Ascending aorta (tissue), 2 donors: ENCODE measurements around the gene TCERG1L. TPM values are rescaled to one million over a fixed set of nuclear protein-coding genes. Genes with fewer than 3 reads are reported as not detected.

Experiments used
- DNase-seq, 2 donors: peaks; one replicate each; pipeline ENCODE4 v3.0.0-alpha.2; 2019; ENCODE audit warnings: low spot score in 2 of 2
- H3K27ac ChIP-seq, 2 donors: fragments of 200-600 bp; sonication (generic); one replicate each; pipeline ENCODE4 v1.5.1; 2016 to 2017; ENCODE audit warnings: mild to moderate bottlenecking in 1 of 2
- H3K27me3 ChIP-seq: fragments of 200-600 bp; sonication (generic); one replicate; pipeline ENCODE4 v1.5.1; 2017
- H3K36me3 ChIP-seq, 2 donors: fragments of 200-600 bp; sonication (generic); one replicate each; pipeline ENCODE4 v1.5.1; 2016
- H3K4me1 ChIP-seq, 2 donors: fragments of 200-600 bp; sonication (generic); one replicate each; pipeline ENCODE4 v1.5.1; 2016 to 2017; ENCODE audit warnings: mild to moderate bottlenecking in 1 of 2
- H3K4me3 ChIP-seq, 2 donors: fragments of 200-600 bp; sonication (generic); one replicate each; pipeline ENCODE4 v1.5.1; 2016 to 2017; ENCODE audit warnings: mild to moderate bottlenecking in 1 of 2
- H3K9me3 ChIP-seq, 2 donors: fragments of 200-600 bp; sonication (generic); one replicate each; pipeline ENCODE4 v1.5.1; 2016
- intact Hi-C: fragments of 100-400 bp; cut with DNase I; formaldehyde crosslinking; loops from one replicate; pipeline ENCODE4 v1.15.1; 2023
- total RNA-seq: library from RNA; depleted of rRNA; stranded (reverse); fragments of >200 nt; gene quantifications from one replicate; pipeline ENCODE4 v1.1.0, GENCODE V29; 2016
- TF ChIP-seq, protein P1 (sequence below), 3 experiments: fragments of 200-600 bp in 2 of 3; fragments of 450-650 bp in 1 of 3; sonication (generic) in 2 of 3; IDR thresholded peaks; one replicate each; pipeline ENCODE4 v1.5.1; 2016 to 2019; ENCODE audit warnings: antibody characterized with exemption in 3 of 3, mild to moderate bottlenecking in 1 of 3, moderate library complexity in 1 of 3

Gene TCERG1L
- total RNA-seq, 1 donor from 2014 or later: not detected

DNA sequence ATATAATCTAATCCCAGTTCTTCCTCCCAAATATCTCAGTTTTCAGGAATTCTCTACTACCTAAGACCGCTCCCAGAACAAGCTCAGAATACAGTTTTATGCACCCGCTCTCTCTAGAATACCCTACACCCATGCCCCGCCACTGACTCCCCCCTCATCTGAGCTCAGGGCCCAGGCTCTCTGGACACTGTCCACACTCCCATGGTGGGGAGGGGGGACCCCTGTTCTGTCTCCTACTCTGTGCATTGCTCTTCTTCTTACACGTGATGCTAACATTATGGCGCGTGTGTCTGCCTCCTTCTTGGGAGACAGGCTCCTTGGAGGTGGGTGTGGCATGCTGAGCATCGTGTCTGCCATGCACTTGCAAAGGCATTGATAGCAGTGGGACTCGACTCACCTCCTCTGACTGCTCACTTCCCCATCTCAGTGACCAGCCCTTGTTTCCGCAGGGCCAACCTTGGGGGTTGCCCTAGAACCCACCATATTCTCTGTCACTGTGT is 127.9 kb downstream of the TCERG1L start:
- Histone ChIP-seq H3K9me3 (no peaks in the 10 kb centered on the region), H3K27me3 (no peaks in the 10 kb centered on the region), H3K36me3 (no peaks in the 10 kb centered on the region), H3K27ac (no peak overlapping the region), H3K4me1 (no peaks in the 10 kb centered on the region), H3K4me3 (no peak overlapping the region)
- intact Hi-C loops: no loop called here
- no peak for DNase-seq
- TF ChIP-seq, protein P1, sequence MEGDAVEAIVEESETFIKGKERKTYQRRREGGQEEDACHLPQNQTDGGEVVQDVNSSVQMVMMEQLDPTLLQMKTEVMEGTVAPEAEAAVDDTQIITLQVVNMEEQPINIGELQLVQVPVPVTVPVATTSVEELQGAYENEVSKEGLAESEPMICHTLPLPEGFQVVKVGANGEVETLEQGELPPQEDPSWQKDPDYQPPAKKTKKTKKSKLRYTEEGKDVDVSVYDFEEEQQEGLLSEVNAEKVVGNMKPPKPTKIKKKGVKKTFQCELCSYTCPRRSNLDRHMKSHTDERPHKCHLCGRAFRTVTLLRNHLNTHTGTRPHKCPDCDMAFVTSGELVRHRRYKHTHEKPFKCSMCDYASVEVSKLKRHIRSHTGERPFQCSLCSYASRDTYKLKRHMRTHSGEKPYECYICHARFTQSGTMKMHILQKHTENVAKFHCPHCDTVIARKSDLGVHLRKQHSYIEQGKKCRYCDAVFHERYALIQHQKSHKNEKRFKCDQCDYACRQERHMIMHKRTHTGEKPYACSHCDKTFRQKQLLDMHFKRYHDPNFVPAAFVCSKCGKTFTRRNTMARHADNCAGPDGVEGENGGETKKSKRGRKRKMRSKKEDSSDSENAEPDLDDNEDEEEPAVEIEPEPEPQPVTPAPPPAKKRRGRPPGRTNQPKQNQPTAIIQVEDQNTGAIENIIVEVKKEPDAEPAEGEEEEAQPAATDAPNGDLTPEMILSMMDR (IDR thresholded peaks at IDR 0.05): no peak

DNA sequence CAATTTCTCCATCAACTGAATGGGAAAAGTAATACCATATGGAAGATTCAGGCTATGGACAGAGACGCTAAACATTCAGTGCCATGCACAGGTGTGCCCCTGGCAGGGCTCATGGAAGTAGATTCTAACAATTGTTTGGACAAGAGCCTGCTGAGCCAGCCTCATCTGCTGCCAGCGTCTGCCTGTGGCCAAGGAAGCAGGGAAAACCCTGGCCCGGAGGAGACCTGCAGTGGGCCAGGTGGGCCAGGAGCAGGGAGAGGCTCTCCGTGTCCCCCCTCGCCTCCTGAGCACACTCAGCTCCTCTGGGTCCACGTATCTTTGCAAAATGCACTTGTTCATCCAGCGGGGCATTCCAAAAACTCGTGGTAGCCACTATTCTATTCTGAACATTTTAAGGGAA is 130.1 kb downstream of the TCERG1L start:
- DNase-seq: no peak
- H3K4me3 ChIP-seq: no peak overlapping the region
- no peaks in the 10 kb centered on the region for H3K9me3 ChIP-seq
- no peaks in the 10 kb centered on the region for H3K4me1 ChIP-seq
- TF ChIP-seq, protein P1 (IDR thresholded peaks at IDR 0.05): no peak
- no peak overlapping the region for H3K27ac ChIP-seq
- H3K36me3 ChIP-seq: no peaks in the 10 kb centered on the region
- no peaks in the 10 kb centered on the region for H3K27me3 ChIP-seq
- intact Hi-C loops: no loop called here

DNA sequence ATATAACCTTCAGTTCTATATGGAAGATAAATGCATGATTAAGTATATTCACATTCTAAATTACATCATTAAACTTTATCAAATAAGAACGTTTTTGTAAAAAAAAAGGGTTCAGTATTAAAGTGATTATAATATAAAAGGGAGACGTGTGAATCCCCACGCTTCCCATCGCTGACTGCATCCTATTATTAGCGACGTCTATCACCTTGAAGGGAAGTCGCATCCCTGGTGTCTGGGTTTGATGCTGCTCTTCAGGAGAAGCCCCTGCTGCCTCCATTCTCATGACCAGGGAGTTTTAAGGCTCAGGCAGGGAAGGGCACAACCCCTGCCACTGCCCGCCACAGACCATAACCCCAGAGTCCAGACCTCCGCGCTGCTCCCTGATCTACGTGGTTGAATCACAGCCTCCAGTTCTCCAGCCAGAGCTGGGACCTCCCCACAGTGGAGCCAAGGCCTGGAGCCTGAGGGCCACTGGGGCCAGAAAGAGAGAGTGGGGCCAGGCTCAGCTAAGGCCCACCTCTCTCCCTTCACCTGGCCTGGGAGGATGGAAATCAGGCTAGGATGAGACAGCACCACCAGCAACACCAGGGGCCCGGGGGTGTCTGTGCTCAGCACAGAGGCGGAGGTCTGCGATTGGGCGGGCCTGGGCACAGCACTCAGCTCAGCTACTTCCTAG is 130.6 kb downstream of the TCERG1L start:
- H3K9me3 ChIP-seq: no peaks in the 10 kb centered on the region
- H3K36me3 ChIP-seq: no peaks in the 10 kb centered on the region
- no peak for DNase-seq
- no peak overlapping the region for H3K4me3 ChIP-seq
- no peak overlapping the region for H3K27ac ChIP-seq
- TF ChIP-seq, protein P1 (IDR thresholded peaks at IDR 0.05): no peak
- intact Hi-C loops: no loop called here
- no peaks in the 10 kb centered on the region for H3K27me3 ChIP-seq
- no peaks in the 10 kb centered on the region for H3K4me1 ChIP-seq

DNA sequence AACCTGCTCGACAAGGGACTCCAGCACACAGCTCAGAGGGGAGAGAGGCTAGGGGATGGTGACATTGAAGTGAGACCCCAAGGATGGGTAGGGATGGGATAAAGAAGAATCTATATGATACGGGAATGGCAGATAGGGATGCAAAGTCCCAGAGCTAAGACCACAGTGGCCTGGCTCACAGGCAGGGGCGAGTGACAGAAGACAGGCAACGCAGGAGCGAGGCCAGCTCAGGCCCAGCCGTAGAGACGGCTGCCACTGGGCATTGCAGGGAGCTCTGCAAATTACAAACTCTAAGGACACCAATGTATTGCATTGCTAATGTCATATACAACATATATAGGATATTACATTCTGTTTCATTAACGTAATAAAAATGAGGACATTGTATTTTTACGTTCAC is 131.4 kb downstream of the TCERG1L start:
- no peaks in the 10 kb centered on the region for H3K36me3 ChIP-seq
- H3K4me1 ChIP-seq: no peaks in the 10 kb centered on the region
- H3K27ac ChIP-seq: no peak overlapping the region
- TF ChIP-seq, protein P1 (IDR thresholded peaks at IDR 0.05): no peak
- intact Hi-C loops: no loop called here
- H3K27me3 ChIP-seq: no peaks in the 10 kb centered on the region
- H3K9me3 ChIP-seq: no peaks in the 10 kb centered on the region
- no peak for DNase-seq
- H3K4me3 ChIP-seq: no peak overlapping the region

DNA sequence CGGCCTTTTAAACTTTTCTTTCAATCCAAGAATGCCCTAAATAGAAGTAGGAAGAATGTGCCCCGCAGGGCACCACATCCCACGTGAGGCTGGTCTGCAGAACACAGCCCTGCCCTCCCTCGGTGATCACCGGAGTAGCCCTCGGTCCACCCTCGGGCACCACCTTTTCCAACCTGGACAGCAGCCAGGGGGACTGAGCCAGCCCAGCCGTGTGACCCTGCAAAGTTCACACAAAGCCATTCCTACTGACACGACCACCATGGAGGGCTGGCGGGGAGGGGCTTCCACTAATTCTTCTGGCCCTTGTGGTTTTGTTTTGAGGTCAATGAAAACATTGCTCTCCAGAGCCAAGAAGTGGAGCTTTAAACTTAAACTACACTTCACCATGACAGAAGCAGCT is 132.2 kb downstream of the TCERG1L start:
- TF ChIP-seq, protein P1 (IDR thresholded peaks at IDR 0.05): no peak
- Histone ChIP-seq H3K4me3 (no peak overlapping the region), H3K9me3 (no peaks in the 10 kb centered on the region), H3K36me3 (no peaks in the 10 kb centered on the region), H3K4me1 (no peaks in the 10 kb centered on the region), H3K27ac (no peak overlapping the region), H3K27me3 (no peaks in the 10 kb centered on the region)
- peak in 1 of 2 donors; percentile 56 for DNase-seq
- intact Hi-C loops: no loop called here
